A549 (cell line): ENCODE measurements around the gene LGI2. TPM values are rescaled to one million over a fixed set of nuclear protein-coding genes. Genes with fewer than 3 reads are reported as not detected.

Source experiments
- ATAC-seq, 2 experiments: fragments of 200-7000 bp in 1 of 2; fragments of >200 bp in 1 of 2; cut with Nextera tagmentation in 1 of 2; cut with Tn5 transposase in 1 of 2; 3 replicates each; pipeline versions ENCODE4 v1.8.0 to v1.9.1; 2018 to 2020; ENCODE audit warnings: mild to moderate bottlenecking in 1 of 2, moderate library complexity in 1 of 2
- CTCF ChIA-PET: fragments of 300-600 bp; sonication (Branson Sonifier 250); formaldehyde crosslinking; extraction: SDS; loops from one replicate; lab custom pipeline; 2021; ENCODE audit warnings: antibody characterized with exemption, inconsistent platforms; lab: Yijun Ruan, JAX
- POLR2A ChIA-PET: fragments of 350-600 bp; formaldehyde crosslinking; extraction: SDS; loops from one replicate; lab custom pipeline; 2021; ENCODE audit warnings: antibody characterized with exemption, inconsistent platforms; lab: Yijun Ruan, JAX
- DNase-seq, 2 experiments: peaks; one replicate each; pipeline versions ENCODE4 v3.0.0 to v3.0.0-alpha.2; 2011 to 2016; ENCODE audit warnings: low read depth in 1 of 2, low spot score in 1 of 2
- FAIRE-seq: peaks from 2 replicates; lab custom pipeline; 2011; peaks lifted over from hg19 to GRCh38; lab: Jason Lieb, UNC
- H3K27ac ChIP-seq, 2 experiments: fragments of >200 bp; sonication (Bioruptor Twin); formaldehyde crosslinking; 3 replicates each; pipeline ENCODE4 v1.5.1; 2016 to 2017
- H3K4me1 ChIP-seq: fragments of >200 bp; sonication (Bioruptor Twin); formaldehyde crosslinking; 3 replicates; pipeline ENCODE4 v1.6.1; 2016
- H3K4me2 ChIP-seq: fragments of >200 bp; sonication (Bioruptor Twin); formaldehyde crosslinking; 3 replicates; pipeline ENCODE4 v1.6.1; 2016
- H3K4me3 ChIP-seq: fragments of >200 bp; sonication (Bioruptor Twin); formaldehyde crosslinking; 3 replicates; pipeline ENCODE4 v1.5.1; 2016
- H3K9me3 ChIP-seq: fragments of >200 bp; sonication (Bioruptor Twin); formaldehyde crosslinking; 3 replicates; pipeline ENCODE4 v1.6.1; 2016
- CBX2 ChIP-seq: fragments of 200-600 bp; sonication (generic); IDR thresholded peaks from 2 replicates; pipeline ENCODE4 v1.6.1; 2016; ENCODE audit warnings: low read depth, mild to moderate bottlenecking, borderline replicate concordance
- CHD2 ChIP-seq: fragments of 150-350 bp; IDR thresholded peaks from 2 replicates; pipeline ENCODE4 v1.6.1; 2014; ENCODE audit warnings: low read length; ENCODE audit not compliant: partially characterized antibody
- EP300 ChIP-seq, 2 experiments: fragments of >200 bp; sonication (Bioruptor Twin); formaldehyde crosslinking; IDR thresholded peaks; 2 replicates in 1 of 2; 3 replicates in 1 of 2; pipeline ENCODE4 v1.6.1; 2016 to 2017
- ESRRA ChIP-seq: fragments of 150-350 bp; IDR thresholded peaks from 2 replicates; pipeline ENCODE4 v1.6.1; 2014; ENCODE audit warnings: mild to moderate bottlenecking, low read length, borderline replicate concordance
- FOSB ChIP-seq: fragments of 250-450 bp; sonication (Bioruptor Pico); IDR thresholded peaks from 2 replicates; pipeline ENCODE4 v1.5.0; 2020; ENCODE audit warnings: mild to moderate bottlenecking, moderate library complexity
- FOSL2 ChIP-seq, 2 experiments: fragments of 450-650 bp in 1 of 2; fragments of >200 bp in 1 of 2; sonication (Bioruptor Twin) in 1 of 2; formaldehyde crosslinking; IDR thresholded peaks; 2 replicates each; pipeline versions ENCODE4 v1.5.0 to v1.6.1; 2016 to 2020; ENCODE audit warnings: mild to moderate bottlenecking in 1 of 2, moderate library complexity in 1 of 2
- GATA3 ChIP-seq: IDR thresholded peaks from 2 replicates; pipeline ENCODE4 v1.6.1; 2012; ENCODE audit warnings: borderline replicate concordance
- HOXA7 ChIP-seq: fragments of 250-450 bp; sonication (Bioruptor Pico); IDR thresholded peaks from 2 replicates; pipeline ENCODE4 v1.5.0; 2020; ENCODE audit warnings: mild to moderate bottlenecking, moderate library complexity
- HOXB13 ChIP-seq: fragments of 250-450 bp; sonication (Bioruptor Pico); IDR thresholded peaks from 2 replicates; pipeline ENCODE4 v1.5.0; 2020; ENCODE audit warnings: low read depth, mild to moderate bottlenecking, moderate library complexity
- KDM1A ChIP-seq: fragments of 200-600 bp; sonication (generic); IDR thresholded peaks from 2 replicates; pipeline ENCODE4 v1.6.1; 2016; ENCODE audit warnings: low read depth, mild to moderate bottlenecking
- KDM5A ChIP-seq: fragments of 200-600 bp; sonication (generic); IDR thresholded peaks from 2 replicates; pipeline ENCODE4 v1.6.1; 2016; ENCODE audit warnings: antibody characterized with exemption, mild to moderate bottlenecking
- MAFK ChIP-seq: fragments of 450-650 bp; IDR thresholded peaks from 2 replicates; pipeline ENCODE4 v1.6.1; 2014; ENCODE audit not compliant: partially characterized antibody
- MAZ ChIP-seq: fragments of 150-350 bp; IDR thresholded peaks from 2 replicates; pipeline ENCODE4 v1.6.1; 2014; ENCODE audit warnings: antibody characterized with exemption, low read depth, low read length, borderline replicate concordance
- MYC ChIP-seq: IDR thresholded peaks from 2 replicates; pipeline ENCODE4 v1.6.1; 2012; ENCODE audit warnings: mild to moderate bottlenecking, inconsistent platforms, low read length, improper control_type of control experiment, borderline replicate concordance
- NFE2L2 ChIP-seq: fragments of 150-350 bp; conservative IDR thresholded peaks from 2 replicates; pipeline ENCODE4 v1.6.1; 2014; ENCODE audit warnings: low read length
- NPAS2 ChIP-seq: fragments of 250-450 bp; sonication (Bioruptor Pico); IDR thresholded peaks from 2 replicates; pipeline ENCODE4 v1.8.0; 2022; ENCODE audit warnings: mild to moderate bottlenecking, moderate library complexity, borderline replicate concordance
- NR3C1 ChIP-seq: fragments of >200 bp; sonication (Bioruptor Twin); formaldehyde crosslinking; IDR thresholded peaks from 3 replicates; pipeline ENCODE4 v1.6.1; 2017
- PHF8 ChIP-seq: fragments of 200-600 bp; sonication (generic); IDR thresholded peaks from 2 replicates; pipeline ENCODE4 v1.6.1; 2016; ENCODE audit warnings: low read depth, mild to moderate bottlenecking, antibody characterized with exemption, moderate library complexity, borderline replicate concordance
- POLR2A ChIP-seq: IDR thresholded peaks from 2 replicates; pipeline ENCODE4 v1.6.1; 2012; ENCODE audit warnings: mild to moderate bottlenecking, low read length
- RARB ChIP-seq: fragments of 250-450 bp; sonication (Bioruptor Pico); IDR thresholded peaks from 2 replicates; pipeline ENCODE4 v1.8.0; 2021; ENCODE audit warnings: mild to moderate bottlenecking, moderate library complexity
- RCOR1 ChIP-seq: fragments of 150-350 bp; IDR thresholded peaks from 2 replicates; pipeline ENCODE4 v1.6.1; 2014; ENCODE audit warnings: antibody characterized with exemption, low read length, low read depth
- RFX5 ChIP-seq: fragments of 450-650 bp; IDR thresholded peaks from 2 replicates; pipeline ENCODE4 v1.7.1; 2014; ENCODE audit warnings: antibody characterized with exemption, mild to moderate bottlenecking, moderate library complexity
- RNF2 ChIP-seq: fragments of 200-600 bp; sonication (generic); IDR thresholded peaks from 2 replicates; pipeline ENCODE4 v1.6.1; 2016; ENCODE audit warnings: low read depth, mild to moderate bottlenecking, antibody characterized with exemption, moderate library complexity, borderline replicate concordance
- SREBF2 ChIP-seq: fragments of 450-650 bp; IDR thresholded peaks from 2 replicates; pipeline ENCODE4 v1.6.1; 2014; ENCODE audit warnings: mild to moderate bottlenecking, moderate library complexity
- TFCP2L1 ChIP-seq: fragments of 250-450 bp; sonication (Bioruptor Pico); IDR thresholded peaks from 2 replicates; pipeline ENCODE4 v1.5.0; 2021; ENCODE audit warnings: mild to moderate bottlenecking
- ZFP36 ChIP-seq: fragments of 450-650 bp; IDR thresholded peaks from 2 replicates; pipeline ENCODE4 v1.6.1; 2014; ENCODE audit warnings: borderline replicate concordance; ENCODE audit not compliant: partially characterized antibody
- WGBS: methylation state at CpG from one replicate; pipeline ENCODE4 v1.1.6; 2017; ENCODE audit errors: missing lambda C conversion rate; 5-methylcytosine and 5-hydroxymethylcytosine counted together
- polyA plus RNA-seq, 4 experiments: library from polyadenylated mRNA; depleted of rRNA in 3 of 4; stranded (reverse); fragments of >200 nt; fragmentation: RNase III in 1 of 4; extraction: RNeasy Plus Mini Kit Qiagen cat#74134 plus additional on column Dnase treatment in 1 of 4; gene quantifications; 2 replicates in 3 of 4; 3 replicates in 1 of 4; pipeline ENCODE4 v1.2.3, GENCODE V29; 2011 to 2017
- TF ChIP-seq, protein P1 (sequence below): IDR thresholded peaks from 2 replicates; pipeline ENCODE4 v1.6.1; 2012; ENCODE audit warnings: low read depth, borderline replicate concordance
- TF ChIP-seq, protein P2 (sequence below): fragments of >200 bp; sonication (Bioruptor Twin); formaldehyde crosslinking; IDR thresholded peaks from 3 replicates; pipeline ENCODE4 v1.5.1; 2016
- TF ChIP-seq, protein P3 (sequence below): fragments of >200 bp; sonication (Bioruptor Twin); formaldehyde crosslinking; IDR thresholded peaks from 3 replicates; pipeline ENCODE4 v1.6.1; 2016
- TF ChIP-seq, protein P4 (sequence below): fragments of 250-450 bp; sonication (Bioruptor Pico); IDR thresholded peaks from 2 replicates; pipeline ENCODE4 v1.5.0; 2021; ENCODE audit warnings: mild to moderate bottlenecking, moderate library complexity, borderline replicate concordance

Gene LGI2
- polyA plus RNA-seq, 2 of the 4 experiments (the other 2 are of a cell fraction): 0.05 to 0.14 TPM

DNA sequence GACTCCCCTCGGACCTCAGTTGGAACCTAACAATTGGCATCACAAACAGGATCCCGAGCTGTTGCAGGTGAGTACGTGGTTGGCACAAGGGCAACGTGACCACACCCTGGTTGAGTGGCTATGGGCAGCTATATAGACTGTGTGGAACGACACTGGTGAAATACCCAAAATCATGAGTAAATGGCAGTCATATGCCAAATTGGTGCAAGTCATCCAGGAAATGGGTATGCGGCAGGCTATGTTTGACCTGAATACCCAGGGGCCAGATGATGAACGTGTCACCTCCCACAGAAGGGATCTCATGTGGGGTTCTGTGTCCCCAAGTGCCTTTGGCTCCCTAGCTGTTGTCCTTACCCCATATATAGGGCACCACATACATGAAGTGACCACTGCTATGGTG, 64.7 kb downstream of the LGI2 start:
- POLR2A ChIA-PET: no interaction called here
- no peaks in the 10 kb centered on the region; the same call in 2 of the 3 replicates for H3K4me1 ChIP-seq
- H3K9me3 ChIP-seq: peaks cover 8% of the 10 kb centered on the region; the same call in 2 of the 3 replicates
- H3K4me2 ChIP-seq: no peak overlapping the region
- no peak for DNase-seq
- no peak overlapping the region for H3K4me3 ChIP-seq
- TF ChIP-seq RARB (no peak), MYC (no peak), CBX2 (no peak), KDM5A (no peak), TFCP2L1 (CRISPR knock-in tag) (no peak), NR3C1 (no peak), NFE2L2 (no peak), FOSB (CRISPR knock-in tag) (no peak), ESRRA (no peak), RCOR1 (no peak), NPAS2 (CRISPR knock-in tag) (no peak), CHD2 (no peak), MAZ (no peak), ZFP36 (no peak), GATA3 (no peak), KDM1A (no peak), PHF8 (no peak)
- TF ChIP-seq, protein P1, sequence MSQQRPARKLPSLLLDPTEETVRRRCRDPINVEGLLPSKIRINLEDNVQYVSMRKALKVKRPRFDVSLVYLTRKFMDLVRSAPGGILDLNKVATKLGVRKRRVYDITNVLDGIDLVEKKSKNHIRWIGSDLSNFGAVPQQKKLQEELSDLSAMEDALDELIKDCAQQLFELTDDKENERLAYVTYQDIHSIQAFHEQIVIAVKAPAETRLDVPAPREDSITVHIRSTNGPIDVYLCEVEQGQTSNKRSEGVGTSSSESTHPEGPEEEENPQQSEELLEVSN: no peak
- TF ChIP-seq, protein P2, sequence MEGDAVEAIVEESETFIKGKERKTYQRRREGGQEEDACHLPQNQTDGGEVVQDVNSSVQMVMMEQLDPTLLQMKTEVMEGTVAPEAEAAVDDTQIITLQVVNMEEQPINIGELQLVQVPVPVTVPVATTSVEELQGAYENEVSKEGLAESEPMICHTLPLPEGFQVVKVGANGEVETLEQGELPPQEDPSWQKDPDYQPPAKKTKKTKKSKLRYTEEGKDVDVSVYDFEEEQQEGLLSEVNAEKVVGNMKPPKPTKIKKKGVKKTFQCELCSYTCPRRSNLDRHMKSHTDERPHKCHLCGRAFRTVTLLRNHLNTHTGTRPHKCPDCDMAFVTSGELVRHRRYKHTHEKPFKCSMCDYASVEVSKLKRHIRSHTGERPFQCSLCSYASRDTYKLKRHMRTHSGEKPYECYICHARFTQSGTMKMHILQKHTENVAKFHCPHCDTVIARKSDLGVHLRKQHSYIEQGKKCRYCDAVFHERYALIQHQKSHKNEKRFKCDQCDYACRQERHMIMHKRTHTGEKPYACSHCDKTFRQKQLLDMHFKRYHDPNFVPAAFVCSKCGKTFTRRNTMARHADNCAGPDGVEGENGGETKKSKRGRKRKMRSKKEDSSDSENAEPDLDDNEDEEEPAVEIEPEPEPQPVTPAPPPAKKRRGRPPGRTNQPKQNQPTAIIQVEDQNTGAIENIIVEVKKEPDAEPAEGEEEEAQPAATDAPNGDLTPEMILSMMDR: no peak
- TF ChIP-seq, protein P3, sequence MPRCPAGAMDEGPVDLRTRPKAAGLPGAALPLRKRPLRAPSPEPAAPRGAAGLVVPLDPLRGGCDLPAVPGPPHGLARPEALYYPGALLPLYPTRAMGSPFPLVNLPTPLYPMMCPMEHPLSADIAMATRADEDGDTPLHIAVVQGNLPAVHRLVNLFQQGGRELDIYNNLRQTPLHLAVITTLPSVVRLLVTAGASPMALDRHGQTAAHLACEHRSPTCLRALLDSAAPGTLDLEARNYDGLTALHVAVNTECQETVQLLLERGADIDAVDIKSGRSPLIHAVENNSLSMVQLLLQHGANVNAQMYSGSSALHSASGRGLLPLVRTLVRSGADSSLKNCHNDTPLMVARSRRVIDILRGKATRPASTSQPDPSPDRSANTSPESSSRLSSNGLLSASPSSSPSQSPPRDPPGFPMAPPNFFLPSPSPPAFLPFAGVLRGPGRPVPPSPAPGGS: no peak
- TF ChIP-seq, all 56 proteins: peak for 0
- no peak overlapping the region for H3K27ac ChIP-seq
- FAIRE-seq: no peak
- no peak for ATAC-seq
- CTCF ChIA-PET: interaction anchor here (0.7 kb wide), 1 partner anchor 1703 kb away, joined by 3 read pairs; no protein-coding TSS in a partner anchor
- WGBS: 47% methylated on average over 7 of the region's 7 CpGs

DNA sequence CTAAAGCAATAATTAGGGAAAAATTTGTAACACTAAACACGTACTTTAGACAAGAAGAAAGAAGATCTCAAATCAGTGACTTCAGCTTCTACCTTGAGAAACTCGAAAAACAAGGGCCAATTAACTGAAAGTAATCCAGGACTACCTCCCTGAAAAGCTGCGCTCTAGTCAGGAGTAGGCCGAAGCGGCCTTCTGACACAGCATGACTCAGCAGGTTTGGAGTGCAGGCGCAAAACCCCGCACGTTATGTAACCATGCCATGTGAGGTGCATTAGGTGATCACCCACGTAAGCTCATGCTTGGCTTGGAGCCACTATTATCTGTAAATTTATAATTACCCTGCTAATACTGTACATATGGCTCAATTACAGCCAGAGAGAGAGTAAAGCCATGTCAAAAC, 65.1 kb downstream of the LGI2 start:
- ATAC-seq (no peak), FAIRE-seq (no peak), DNase-seq (peak in 1 of 2 experiments; percentile 36)
- TF ChIP-seq NFE2L2 (peak; percentile 48), MAFK (peak; percentile 52), CHD2 (no peak)
- H3K4me2 ChIP-seq: no peak overlapping the region
- CTCF ChIA-PET: no interaction called here
- no peaks in the 10 kb centered on the region for H3K4me1 ChIP-seq
- POLR2A ChIA-PET: no interaction called here
- H3K9me3 ChIP-seq: peaks cover 8% of the 10 kb centered on the region; the same call in 2 of the 3 replicates
- no peak overlapping the region for H3K27ac ChIP-seq
- no peak overlapping the region for H3K4me3 ChIP-seq
- WGBS: 93% methylated on average over 8 of the region's 9 CpGs

DNA sequence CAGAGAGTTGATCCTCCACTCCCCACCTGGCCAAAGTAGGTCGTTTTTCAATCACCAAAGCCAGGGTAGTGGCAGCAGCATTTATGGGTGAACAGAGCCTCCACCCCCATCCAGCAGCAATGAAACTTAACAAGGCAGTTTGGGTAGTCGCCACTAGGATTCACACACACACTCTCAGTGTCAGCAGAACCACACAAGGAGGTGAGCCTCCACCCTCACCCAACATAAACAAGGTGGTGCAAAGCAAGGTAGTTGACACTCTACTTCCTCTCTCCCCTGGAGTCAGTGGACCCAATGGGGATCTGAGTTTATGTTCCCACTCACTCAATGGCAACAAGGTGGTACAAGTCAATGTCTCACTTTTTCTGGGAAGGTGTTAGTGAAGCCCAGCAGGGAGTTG, 67.5 kb downstream of the LGI2 start:
- Histone ChIP-seq H3K4me3 (no peak overlapping the region), H3K4me1 (no peaks in the 10 kb centered on the region), H3K27ac (no peak overlapping the region), H3K4me2 (no peak overlapping the region), H3K9me3 (peaks cover 8% of the 10 kb centered on the region; the same call in 2 of the 3 replicates)
- ChIA-PET CTCF (no interaction called here), POLR2A (no interaction called here)
- no peak for DNase-seq
- WGBS: 22% methylated on average over 2 of the region's 2 CpGs
- no peak for ATAC-seq
- no peak for FAIRE-seq
- TF ChIP-seq POLR2A (no peak), RNF2 (no peak), SREBF2 (no peak), NFE2L2 (no peak), HOXB13 (CRISPR knock-in tag) (no peak), FOSL2 (IDR thresholded peaks at IDR 0.05) (no peak), FOSL2 (CRISPR knock-in tag; IDR thresholded peaks at IDR 0.05) (no peak), MYC (no peak), RFX5 (no peak), EP300 (IDR thresholded peaks at IDR 0.05) (no peak), HOXA7 (no peak)
- TF ChIP-seq, protein P4, sequence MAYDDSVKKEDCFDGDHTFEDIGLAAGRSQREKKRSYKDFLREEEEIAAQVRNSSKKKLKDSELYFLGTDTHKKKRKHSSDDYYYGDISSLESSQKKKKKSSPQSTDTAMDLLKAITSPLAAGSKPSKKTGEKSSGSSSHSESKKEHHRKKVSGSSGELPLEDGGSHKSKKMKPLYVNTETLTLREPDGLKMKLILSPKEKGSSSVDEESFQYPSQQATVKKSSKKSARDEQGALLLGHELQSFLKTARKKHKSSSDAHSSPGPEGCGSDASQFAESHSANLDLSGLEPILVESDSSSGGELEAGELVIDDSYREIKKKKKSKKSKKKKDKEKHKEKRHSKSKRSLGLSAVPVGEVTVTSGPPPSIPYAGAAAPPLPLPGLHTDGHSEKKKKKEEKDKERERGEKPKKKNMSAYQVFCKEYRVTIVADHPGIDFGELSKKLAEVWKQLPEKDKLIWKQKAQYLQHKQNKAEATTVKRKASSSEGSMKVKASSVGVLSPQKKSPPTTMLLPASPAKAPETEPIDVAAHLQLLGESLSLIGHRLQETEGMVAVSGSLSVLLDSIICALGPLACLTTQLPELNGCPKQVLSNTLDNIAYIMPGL (CRISPR knock-in tag): no peak
